ENCODE results near the gene PEX26.
"Not testable (repeated sequence)": the region's sequence is repeated elsewhere in the genome, so short reads cannot be mapped to it uniquely, and the experiment has no call there.

PEX26 gene

GRCh38 chr22:18103527-18104269 is 25.9 kb downstream of the PEX26 start:
- no peak for DNase-seq

- no peak for DNase-seq
Observed at GRCh38 chr22:18104566-18104965, 26.8 kb downstream of the PEX26 start.

GRCh38 chr22:18105981-18106380 is 28.2 kb downstream of the PEX26 start:
- DNase-seq: not testable (repeated sequence)

GRCh38 chr22:18106550-18107341 is 29.0 kb downstream of the PEX26 start:
- not testable (repeated sequence) for DNase-seq

GRCh38 chr22:18108187-18108586 is 30.4 kb downstream of the PEX26 start:
- DNase-seq: no peak

GRCh38 chr22:18109410-18110193 is 31.8 kb downstream of the PEX26 start:
- DNase-seq: no peak

GRCh38 chr22:18110194-18110953 is 32.6 kb downstream of the PEX26 start, which contains the start of gene TUBA8:
Gene TUBA8 (plus strand): TSS chr22:18110809. CDS start chr22:18110866, 57 bp downstream.
- peak; percentile 59 for DNase-seq

GRCh38 chr22:18110954-18111758 is 33.4 kb downstream of the PEX26 start:
- DNase-seq: no peak

- DNase-seq: no peak
Observed at GRCh38 chr22:18111759-18112330, 34.1 kb downstream of the PEX26 start.

GRCh38 chr22:18112440-18112839 is 34.6 kb downstream of the PEX26 start:
- no peak for DNase-seq

GRCh38 chr22:18113680-18114394 is 36.0 kb downstream of the PEX26 start:
- DNase-seq: no peak

- DNase-seq: no peak
Observed at GRCh38 chr22:18114495-18114894, 36.7 kb downstream of the PEX26 start.

GRCh38 chr22:18114976-18115652 is 37.3 kb downstream of the PEX26 start:
- DNase-seq: no peak

- DNase-seq: no peak
Observed at GRCh38 chr22:18115906-18116371, 38.1 kb downstream of the PEX26 start.

- no peak for DNase-seq
Observed at GRCh38 chr22:18116634-18117033, 38.8 kb downstream of the PEX26 start.

- DNase-seq: no peak
Observed at GRCh38 chr22:18118345-18118915, 40.6 kb downstream of the PEX26 start.

- DNase-seq: no peak
Observed at GRCh38 chr22:18119409-18120110, 41.8 kb downstream of the PEX26 start.

GRCh38 chr22:18120857-18121256 is 43.1 kb downstream of the PEX26 start:
- no peak for DNase-seq

GRCh38 chr22:18121506-18121905 is 43.7 kb downstream of the PEX26 start:
- no peak for DNase-seq
